Stimulated activated CD4-positive, alpha-beta T cell treated with anti-CD3 and anti-CD28 coated beads, TNF-alpha, amount 100 ng/mL, for 48 hours (primary cell): ENCODE measurements around the gene PSMC4.
"Not testable (repeated sequence)": the region's sequence is repeated elsewhere in the genome, so short reads cannot be mapped to it uniquely, and the experiment has no call there.

Experiments used
- DNase-seq, 3 donors: peaks; one replicate each; pipeline ENCODE4 v3.0.0-alpha.2; 2020; ENCODE audit warnings: low read depth in 3 of 3

The PSMC4 gene

GRCh38 chr19:39946532-39946931 lies 24.4 kb upstream of the PSMC4 start:
- DNase-seq = no peak

DNA sequence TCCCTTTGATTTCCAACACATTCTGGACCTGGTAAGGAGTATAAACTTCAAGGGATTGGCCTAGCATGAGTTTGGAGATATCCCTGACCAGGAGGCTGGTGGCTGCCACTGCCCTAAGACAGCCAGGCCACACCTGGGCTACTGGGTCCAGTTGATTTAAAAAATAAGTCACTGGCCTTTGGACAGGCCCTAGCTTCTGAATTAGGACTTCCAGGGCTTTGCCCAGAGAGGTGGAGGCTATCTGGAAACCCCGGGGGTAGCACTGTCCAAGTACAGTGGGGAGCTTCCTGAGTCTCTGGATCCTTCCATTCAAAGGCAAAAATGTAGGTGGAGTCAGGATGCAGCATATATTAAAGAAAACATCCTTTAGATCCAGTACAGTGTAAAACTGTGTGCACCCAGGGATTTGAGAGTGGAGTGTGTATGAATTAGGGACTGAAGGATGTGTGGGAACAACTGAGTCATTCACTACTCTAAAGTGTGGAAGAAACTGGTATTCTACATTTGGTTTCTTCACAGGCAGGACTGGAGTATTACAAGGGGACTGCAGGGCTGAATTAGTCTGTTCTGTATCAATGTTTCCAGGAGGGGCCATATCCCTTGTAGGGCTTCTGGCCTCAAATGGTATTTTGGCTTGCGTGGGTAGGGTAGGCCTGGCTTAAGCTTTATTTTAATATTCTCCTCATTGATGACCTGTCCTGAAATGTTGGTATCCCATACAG lies 21.8 kb upstream of the PSMC4 start:
- no peak for DNase-seq

GRCh38 chr19:39951065-39951650 lies 19.8 kb upstream of the PSMC4 start:
- no peak for DNase-seq

DNA sequence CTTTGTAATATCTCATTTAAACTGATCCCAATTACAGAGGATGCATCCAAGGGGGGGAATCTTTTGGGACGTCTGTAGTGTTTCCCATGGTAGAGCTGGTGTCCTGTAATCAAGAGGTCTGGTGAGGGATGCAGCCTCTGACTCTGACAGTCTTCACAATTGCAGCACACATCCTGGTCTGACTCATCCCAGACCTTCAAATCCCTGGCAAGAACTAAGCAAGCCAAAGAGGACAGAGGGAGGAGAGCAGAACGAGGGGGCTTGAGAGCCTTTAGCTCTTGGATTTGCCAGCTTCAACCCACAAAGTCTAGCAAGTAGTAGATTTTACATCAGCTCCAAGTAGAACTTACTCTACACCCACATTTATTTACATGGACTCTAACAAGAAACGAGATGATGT lies 19.3 kb upstream of the PSMC4 start:
- DNase-seq = no peak

DNA sequence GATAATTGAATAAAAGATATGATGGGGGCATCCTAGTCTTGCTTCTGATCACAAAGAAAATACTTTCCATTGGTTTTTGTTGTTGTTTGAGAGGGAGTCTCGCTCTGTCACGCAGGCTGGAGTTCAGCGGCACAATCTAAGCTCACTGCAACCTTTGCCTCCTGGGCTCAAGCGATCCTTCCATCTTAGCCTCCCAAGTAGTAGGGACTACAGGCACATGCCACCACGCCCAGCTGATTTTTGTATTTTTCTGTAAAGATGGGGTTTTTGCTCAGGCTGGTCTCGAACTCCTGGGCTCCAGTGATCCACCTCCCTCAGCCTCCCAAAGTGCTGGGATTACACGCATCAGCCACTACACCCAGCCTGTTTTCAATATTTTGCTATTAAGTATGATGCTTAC lies 17.1 kb upstream of the PSMC4 start:
- DNase-seq = no peak

- DNase-seq = not testable (repeated sequence)
These were observed 13.1 kb upstream of the PSMC4 start for GRCh38 chr19:39957886-39958285.

DNA sequence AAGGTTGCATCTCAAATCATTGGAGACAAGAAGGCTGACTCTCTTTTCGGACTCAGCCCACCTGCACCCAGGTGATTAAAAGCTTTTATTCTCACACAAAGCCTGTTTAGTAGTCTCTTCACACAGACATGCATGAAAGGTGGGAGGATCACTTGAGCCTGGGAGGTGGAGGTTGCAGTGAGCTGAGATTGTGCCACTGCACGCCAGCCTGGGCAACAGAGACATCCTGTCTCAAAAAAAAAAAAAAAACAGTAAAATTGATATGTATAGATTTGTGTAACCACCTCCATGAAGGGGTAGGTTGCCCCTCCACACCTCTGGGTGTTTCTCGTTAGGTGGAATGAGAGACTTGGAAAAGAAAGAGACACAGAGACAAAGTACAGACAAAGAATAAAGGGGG lies 12.0 kb upstream of the PSMC4 start:
- DNase-seq = not testable (repeated sequence)

DNA sequence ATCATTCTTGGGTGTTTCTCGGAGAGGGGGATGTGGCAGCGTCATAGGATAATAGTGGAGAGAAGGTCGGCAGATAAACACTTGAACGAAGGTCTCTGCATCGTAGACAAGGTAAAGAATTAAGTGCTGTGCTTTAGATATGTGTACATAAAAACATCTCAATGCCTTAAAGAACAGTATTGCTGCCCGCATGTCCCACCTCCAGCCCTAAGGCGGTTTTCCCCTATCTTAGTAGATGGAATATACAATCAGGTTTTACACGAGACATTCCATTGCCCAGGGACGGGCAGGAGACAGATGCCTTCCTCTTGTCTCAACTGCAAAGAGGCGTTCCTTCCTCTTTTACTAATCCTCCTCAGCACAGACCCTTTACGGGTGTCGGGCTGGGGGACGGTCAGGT lies 11.6 kb upstream of the PSMC4 start:
- not testable (repeated sequence) for DNase-seq

DNA sequence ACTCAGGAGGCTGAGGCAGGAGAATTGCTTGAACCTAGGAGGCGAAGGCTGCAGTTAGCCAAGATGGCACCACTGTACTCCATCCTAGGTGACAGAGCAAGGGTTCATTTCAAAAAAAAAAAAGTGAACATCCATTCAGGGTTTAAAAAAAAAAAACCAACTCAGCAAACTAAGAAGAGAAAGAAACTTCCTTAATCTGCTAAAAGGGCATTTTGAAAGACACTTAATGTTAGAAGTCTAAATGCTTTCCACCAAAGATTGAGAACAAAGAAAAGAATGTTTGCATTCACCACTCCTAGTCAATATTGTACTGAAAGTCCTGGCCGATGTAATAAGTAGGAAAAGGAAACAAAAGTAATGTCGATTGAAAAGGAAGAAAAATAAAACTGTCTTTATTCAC lies 7.1 kb upstream of the PSMC4 start:
- no peak for DNase-seq

GRCh38 chr19:39966617-39967016 lies 4.3 kb upstream of the PSMC4 start:
- no peak for DNase-seq

- DNase-seq = no peak
These were observed 3.4 kb upstream of the PSMC4 start for GRCh38 chr19:39967561-39967960.

DNA sequence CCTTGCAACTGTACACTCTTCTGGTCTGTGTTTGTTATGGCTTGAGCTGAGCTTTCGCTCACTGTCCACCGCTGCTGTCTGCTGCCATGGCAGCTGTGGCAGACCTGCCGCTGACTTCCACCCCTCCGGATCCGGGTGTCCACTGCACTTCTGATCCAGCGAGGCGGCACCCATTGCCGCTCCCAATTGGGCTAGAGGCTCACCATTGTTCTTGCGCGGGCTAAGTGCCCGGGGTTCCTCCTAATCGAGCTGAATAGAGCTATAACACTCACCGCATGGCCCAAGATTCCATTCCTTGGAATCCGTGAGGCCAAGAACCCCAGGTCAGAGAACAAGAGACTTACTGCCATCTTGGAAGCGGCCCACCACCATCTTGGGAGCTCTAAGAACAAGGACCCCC lies 2.2 kb upstream of the PSMC4 start:
- no peak for DNase-seq

DNA sequence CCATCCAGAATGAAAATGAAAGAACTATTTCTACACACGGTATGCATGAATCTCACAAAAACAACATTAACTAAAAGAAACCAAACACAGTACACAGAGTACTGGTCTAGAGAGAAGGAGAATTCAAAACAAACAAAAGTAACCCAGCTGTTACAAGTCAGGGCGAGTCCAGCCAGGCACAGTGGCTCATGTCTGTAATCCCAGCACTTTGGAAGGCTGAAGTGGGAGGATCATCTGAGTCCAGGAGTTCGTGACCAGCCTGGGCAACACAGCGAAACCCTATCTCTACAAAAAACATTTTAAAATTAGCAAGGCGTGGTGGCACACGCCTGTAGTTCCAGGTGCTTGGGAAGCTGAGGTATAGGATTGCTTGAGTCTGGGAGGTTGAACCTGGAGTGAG lies 1.7 kb upstream of the PSMC4 start:
- no peak for DNase-seq

- DNase-seq = no peak
These were observed 1.1 kb upstream of the PSMC4 start for GRCh38 chr19:39969681-39970424.

- no peak for DNase-seq
These were observed 615 bp upstream of the PSMC4 start for GRCh38 chr19:39970425-39970674.

- DNase-seq = no peak
These were observed 543 bp downstream of the PSMC4 start for GRCh38 chr19:39971380-39972035.

GRCh38 chr19:39974377-39975155 lies 3.6 kb downstream of the PSMC4 start:
- DNase-seq = no peak

GRCh38 chr19:39982883-39983282 lies 11.9 kb downstream of the PSMC4 start:
- DNase-seq = no peak

DNA sequence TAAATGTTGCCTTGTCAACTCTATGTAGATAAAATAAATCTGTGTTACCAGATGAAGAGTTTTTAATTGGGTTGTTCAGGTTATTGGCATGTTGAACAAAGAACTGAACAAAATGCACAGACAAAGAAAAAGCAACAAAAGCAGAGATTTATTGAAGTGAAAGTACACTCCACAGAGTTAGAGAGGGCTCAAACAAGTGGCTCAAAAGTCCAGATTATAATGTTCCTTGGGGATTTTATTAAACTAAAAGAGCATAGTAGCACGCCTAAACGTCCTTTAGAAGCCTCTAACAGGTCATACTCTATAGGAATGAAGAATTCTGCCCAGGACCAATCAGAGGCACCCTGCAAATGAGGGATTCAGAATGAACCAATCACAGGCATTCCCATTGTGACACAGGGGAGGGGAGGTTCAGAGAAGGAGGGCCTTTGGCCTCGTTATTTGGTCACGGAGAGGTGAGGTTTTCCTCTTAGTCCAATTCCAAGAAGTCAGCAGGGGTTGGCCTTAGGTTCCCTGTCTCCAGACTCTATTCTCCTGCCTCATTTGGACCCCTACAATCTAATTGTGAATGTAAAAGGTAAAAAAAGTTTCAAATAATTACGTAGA lies 12.8 kb downstream of the PSMC4 start:
- no peak for DNase-seq

DNA sequence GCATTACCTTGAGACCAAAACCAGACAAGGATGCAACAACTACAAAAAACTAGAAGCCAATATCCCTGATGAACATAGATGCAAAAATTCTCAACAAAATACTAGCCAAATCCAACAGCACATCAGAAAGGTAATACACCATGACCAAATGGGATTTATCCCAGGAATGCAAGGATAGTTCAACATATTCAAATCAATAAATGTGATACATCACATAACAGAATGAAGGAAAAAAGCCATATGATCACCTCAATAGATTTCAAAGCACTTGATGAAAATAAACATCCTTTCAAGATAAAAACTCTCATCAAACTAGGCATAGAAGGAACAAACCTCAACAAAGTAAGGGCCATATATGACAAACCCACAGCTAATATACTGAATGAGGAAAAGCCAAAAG lies 15.7 kb downstream of the PSMC4 start:
- no peak for DNase-seq

DNA sequence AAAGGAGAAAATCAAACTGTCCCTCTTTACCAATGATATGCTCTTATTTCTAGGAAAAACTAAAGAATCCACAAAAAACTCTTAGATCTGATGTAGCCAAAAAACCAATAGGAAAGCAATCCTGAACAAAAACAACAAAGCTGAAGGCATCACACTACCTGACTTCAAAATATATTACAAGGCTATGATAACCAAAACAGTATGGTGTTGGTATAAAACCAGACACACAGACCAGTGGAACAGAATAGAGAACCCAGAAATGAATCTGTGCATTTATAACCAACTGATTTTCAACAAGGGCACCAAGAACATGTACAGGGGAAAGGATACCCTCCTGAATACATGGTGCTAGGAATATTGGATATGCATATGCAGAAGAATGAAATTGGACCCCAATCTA lies 16.2 kb downstream of the PSMC4 start:
- no peak for DNase-seq

- no peak for DNase-seq
These were observed 16.6 kb downstream of the PSMC4 start for GRCh38 chr19:39987596-39987995.
